CD14-positive monocyte (primary cell): ENCODE measurements around the gene CABLES2. TPM values are rescaled to one million over a fixed set of nuclear protein-coding genes. Genes with fewer than 3 reads are reported as not detected.

Experiments used
- DNase-seq, 3 donors: peaks; one replicate each; pipeline ENCODE4 v3.0.0-alpha.2; 2011 to 2022
- H2AFZ ChIP-seq: 2 replicates; pipeline ENCODE4 v1.6.0; 2012; ENCODE audit warnings: mild to moderate bottlenecking, low read depth, low read length, inconsistent platforms; ENCODE audit not compliant: insufficient read depth, poor library complexity, severe bottlenecking
- H3K27ac ChIP-seq, 2 donors: 1 replicate in 1 of 2; 2 replicates in 1 of 2; pipeline ENCODE4 v1.5.1; 2012 to 2013; ENCODE audit warnings: low read length in 2 of 2, control low read depth in 1 of 2, inconsistent platforms in 1 of 2, low read depth in 1 of 2, mild to moderate bottlenecking in 1 of 2
- H3K27me3 ChIP-seq, 2 donors: one replicate each; pipeline versions ENCODE4 v1.6.0 to v1.6.1; 2011 to 2013; ENCODE audit warnings: low read length in 2 of 2; ENCODE audit not compliant: control insufficient read depth in 2 of 2, insufficient read depth in 2 of 2
- H3K36me3 ChIP-seq, 2 donors: replicated peaks in 1 of 2; 1 replicate in 1 of 2; 2 replicates in 1 of 2; pipeline versions ENCODE4 v1.5.1 to v1.6.1; 2012 to 2013; ENCODE audit warnings: low read length in 2 of 2, control low read depth in 1 of 2, inconsistent platforms in 1 of 2, mild to moderate bottlenecking in 1 of 2; ENCODE audit not compliant: insufficient read depth in 2 of 2, control insufficient read depth in 1 of 2
- H3K4me1 ChIP-seq, 2 donors: 1 replicate in 1 of 2; 2 replicates in 1 of 2; pipeline versions ENCODE4 v1.5.1 to v1.6.1; 2012 to 2013; ENCODE audit warnings: low read length in 2 of 2, control low read depth in 1 of 2, inconsistent platforms in 1 of 2, mild to moderate bottlenecking in 1 of 2, moderate library complexity in 1 of 2; ENCODE audit not compliant: insufficient read depth in 2 of 2, control insufficient read depth in 1 of 2
- H3K4me2 ChIP-seq: replicated peaks from 2 replicates; pipeline ENCODE3; 2012; ENCODE audit warnings: low read length, moderate library complexity, mild to moderate bottlenecking; ENCODE audit not compliant: poor library complexity, severe bottlenecking; ENCODE audit errors: extremely low read depth
- H3K4me3 ChIP-seq, 3 experiments: fragments of 200-600 bp in 1 of 3; sonication (generic) in 1 of 3; replicated peaks in 1 of 3; 1 replicate in 2 of 3; 2 replicates in 1 of 3; pipeline ENCODE4 v1.5.1; 2011 to 2013; ENCODE audit warnings: low read length in 3 of 3, mild to moderate bottlenecking in 3 of 3, control low read depth in 2 of 3, low read depth in 2 of 3, inconsistent platforms in 1 of 3, moderate library complexity in 1 of 3
- H3K79me2 ChIP-seq: 2 replicates; pipeline ENCODE4 v1.6.0; 2012; ENCODE audit warnings: mild to moderate bottlenecking, control low read depth, inconsistent platforms, low read length, moderate library complexity; ENCODE audit not compliant: insufficient read depth
- H3K9ac ChIP-seq: 2 replicates; pipeline ENCODE4 v1.6.0; 2017; ENCODE audit warnings: low read length, mild to moderate bottlenecking; ENCODE audit not compliant: insufficient read depth, poor library complexity, severe bottlenecking
- H3K9me3 ChIP-seq, 2 donors: replicated peaks in 1 of 2; 1 replicate in 1 of 2; 2 replicates in 1 of 2; pipeline versions ENCODE4 v1.5.1 to v1.6.1; 2012 to 2013; ENCODE audit warnings: low read length in 2 of 2, control low read depth in 1 of 2; ENCODE audit not compliant: control insufficient read depth in 1 of 2, insufficient read depth in 1 of 2
- H4K20me1 ChIP-seq: 2 replicates; pipeline ENCODE4 v1.6.0; 2012; ENCODE audit warnings: mild to moderate bottlenecking, low read length, control low read depth, moderate library complexity; ENCODE audit not compliant: insufficient read depth
- H3K27ac Mint-ChIP-seq, 7 donors: one replicate each; pipeline ENCODE4 v1.8.0; 2020; ENCODE audit warnings: mild to moderate bottlenecking in 7 of 7, mixed read lengths in 7 of 7, moderate library complexity in 6 of 7, inconsistent platforms in 2 of 7
- H3K27me3 Mint-ChIP-seq, 3 donors: one replicate each; pipeline ENCODE4 v1.8.0; 2021 to 2022; ENCODE audit warnings: low read depth in 3 of 3, mild to moderate bottlenecking in 3 of 3, mixed read lengths in 3 of 3, moderate library complexity in 3 of 3, inconsistent platforms in 1 of 3
- H3K36me3 Mint-ChIP-seq, 2 donors: one replicate each; pipeline ENCODE4 v1.8.0; 2020; ENCODE audit warnings: mixed read lengths in 2 of 2, inconsistent platforms in 1 of 2, mild to moderate bottlenecking in 1 of 2
- H3K4me1 Mint-ChIP-seq: one replicate; pipeline ENCODE4 v1.8.0; 2020; ENCODE audit warnings: mild to moderate bottlenecking, mixed read lengths
- H3K4me3 Mint-ChIP-seq, 2 donors: one replicate each; pipeline ENCODE4 v1.8.0; 2020; ENCODE audit warnings: mild to moderate bottlenecking in 2 of 2, mixed read lengths in 2 of 2, moderate library complexity in 1 of 2
- H3K9me3 Mint-ChIP-seq, 7 donors: one replicate each; pipeline ENCODE4 v1.8.0; 2020 to 2022; ENCODE audit warnings: mixed read lengths in 7 of 7, mild to moderate bottlenecking in 6 of 7, moderate library complexity in 6 of 7, inconsistent platforms in 2 of 7
- CTCF ChIP-seq: fragments of 200-600 bp; IDR thresholded peaks from one replicate; pipeline ENCODE4 v1.8.0; 2022; ENCODE audit warnings: antibody characterized with exemption, mild to moderate bottlenecking
- WGBS: methylation state at CpG from one replicate; pipeline ENCODE4 v1.1.5; 2013; ENCODE audit warnings: missing lambda C conversion rate; ENCODE audit not compliant: insufficient coverage; 5-methylcytosine and 5-hydroxymethylcytosine counted together
- intact Hi-C, 2 donors: fragments of 100-400 bp; cut with micrococcal nuclease; formaldehyde crosslinking; loops; one replicate each; pipeline versions ENCODE4 v1.15.0 to v1.15.1; 2023
- polyA plus RNA-seq, 3 donors: library from polyadenylated mRNA; depleted of rRNA in 1 of 3; unstranded in 2 of 3; stranded (reverse) in 1 of 3; fragments of 300-500 nt in 2 of 3; fragments of >200 nt in 1 of 3; fragmentation: Illumina TruSeq in 2 of 3; gene quantifications; 1 replicate in 2 of 3; 2 replicates in 1 of 3; pipeline ENCODE4 v1.2.3, GENCODE V29; 2012 to 2021

Gene CABLES2
- polyA plus RNA-seq, 3 donors: 0.60 to 4.0 (median 0.61) TPM

DNA sequence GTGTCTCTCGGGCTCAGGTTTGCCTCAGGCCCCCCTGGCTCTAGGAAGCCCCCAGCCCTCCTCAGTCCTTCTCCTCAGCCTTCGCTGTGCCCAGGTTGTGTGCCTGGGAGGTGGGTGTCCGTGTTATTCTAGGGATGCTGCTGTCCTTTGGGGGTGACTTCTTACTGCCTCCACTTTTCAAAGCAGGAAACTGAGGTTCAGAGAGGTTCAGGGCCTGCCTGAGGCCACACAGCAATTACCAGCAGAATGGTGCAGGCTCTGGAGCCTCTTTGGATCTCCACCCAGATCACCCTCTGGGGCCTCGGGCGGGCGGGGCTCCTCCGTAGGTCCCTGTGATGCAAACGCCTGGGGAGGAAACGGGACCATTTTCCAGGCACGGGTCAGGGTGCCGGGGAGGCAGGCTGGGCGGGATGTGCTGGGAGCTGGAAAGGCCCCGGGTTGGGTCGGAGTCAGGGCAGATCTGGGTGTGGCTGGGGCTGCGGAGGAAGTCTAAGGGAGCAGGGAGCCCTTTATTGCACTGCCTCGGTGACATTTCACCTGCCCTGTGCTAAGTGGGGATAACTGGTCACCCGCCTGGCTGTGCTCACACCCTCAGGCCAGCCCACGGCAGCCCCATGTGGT lies 45.5 kb upstream of the CABLES2 start:
- Mint-ChIP-seq H3K36me3 (no peaks in the 10 kb centered on the region), H3K4me3 (no peak overlapping the region), H3K9me3 (peaks cover 0 to 2% (median 0%) of the 10 kb centered on the region in 7 donors), H3K4me1 (no peaks in the 10 kb centered on the region), H3K27ac (no peak overlapping the region), H3K27me3 (peaks cover under 1 to 18% (median 6%) of the 10 kb centered on the region in 3 donors)
- no peak for TF ChIP-seq CTCF
- intact Hi-C loops: no loop called here
- Histone ChIP-seq H3K9me3 (no peaks in the 10 kb centered on the region), H3K4me3 (no peak overlapping the region), H2AFZ (no peak overlapping the region), H3K27me3 (no peaks in the 10 kb centered on the region), H3K36me3 (no peaks in the 10 kb centered on the region), H3K4me1 (no peaks in the 10 kb centered on the region), H3K4me2 (no peak overlapping the region), H3K9ac (no peak overlapping the region), H3K79me2 (no peaks in the 10 kb centered on the region), H3K27ac (no peak overlapping the region), H4K20me1 (no peaks in the 10 kb centered on the region)
- 86% methylated on average over 15 of the region's 18 CpGs for WGBS
- DNase-seq: no peak

GRCh38 chr20:62451970-62452369 lies 44.9 kb upstream of the CABLES2 start:
- Mint-ChIP-seq H3K9me3 (peaks cover 0 to 2% (median 0%) of the 10 kb centered on the region in 7 donors), H3K4me1 (no peaks in the 10 kb centered on the region), H3K27ac (no peak overlapping the region), H3K36me3 (no peaks in the 10 kb centered on the region), H3K4me3 (no peak overlapping the region), H3K27me3 (peaks cover 0 to 15% (median 6%) of the 10 kb centered on the region in 3 donors)
- Histone ChIP-seq H3K27ac (no peak overlapping the region), H3K4me2 (no peak overlapping the region), H3K4me3 (no peak overlapping the region), H2AFZ (no peak overlapping the region), H4K20me1 (no peaks in the 10 kb centered on the region), H3K9ac (no peak overlapping the region), H3K27me3 (no peaks in the 10 kb centered on the region), H3K79me2 (no peaks in the 10 kb centered on the region), H3K4me1 (no peaks in the 10 kb centered on the region), H3K36me3 (no peaks in the 10 kb centered on the region), H3K9me3 (no peaks in the 10 kb centered on the region)
- TF ChIP-seq CTCF: no peak
- intact Hi-C loops: no loop called here
- DNase-seq: no peak
- 71% methylated on average over 1 of the region's 3 CpGs for WGBS
